ENCODE data around the gene ACTR3C.
A peak's percentile ranks its signal among the peaks of the same experiment; 100 is the strongest.
"Not testable (repeated sequence)": the region's sequence is repeated elsewhere in the genome, so short reads cannot be mapped to it uniquely, and the experiment has no call there.

Gene ACTR3C

GRCh38 chr7:150285849-150286754, 37.2 kb downstream of the ACTR3C start:
- POLR2A ChIA-PET; H3K4me3 ChIP-seq (ENCODE audit: low read depth, low read length); DNase-seq (ENCODE audit: low read depth, low spot score): not testable (repeated sequence)
- peak; percentile 30 for TF ChIP-seq CTCF (IDR thresholded peaks at IDR 0.05; ENCODE audit: insufficient read depth, low read length, missing control alignments)
- CTCF ChIA-PET, result interaction anchor here (1.1 kb wide), 1 partner anchor 136 kb away, joined by 4 read pairs; no protein-coding TSS in a partner anchor

- DNase-seq (ENCODE audit: low read depth, low spot score); POLR2A ChIA-PET: not testable (repeated sequence)
These were observed 39.7 kb downstream of the ACTR3C start for GRCh38 chr7:150283608-150284007.

GRCh38 chr7:150283111-150283510, 40.2 kb downstream of the ACTR3C start:
- DNase-seq (ENCODE audit: low read depth, low spot score); H3K4me3 ChIP-seq (ENCODE audit: low read depth, low read length); CTCF ChIA-PET; POLR2A ChIA-PET: not testable (repeated sequence)

More at GRCh38 chr7:150283608-150284007, 39.7 kb downstream of the ACTR3C start:
- CTCF ChIA-PET; H3K4me3 ChIP-seq (ENCODE audit: low read depth, low read length): not testable (repeated sequence)

GRCh38 chr7:150281681-150282403, 41.5 kb downstream of the ACTR3C start:
- DNase-seq (ENCODE audit: low read depth, low spot score); POLR2A ChIA-PET; CTCF ChIA-PET; H3K4me3 ChIP-seq (ENCODE audit: low read depth, low read length): not testable (repeated sequence)

GRCh38 chr7:150278383-150278782, 45.0 kb downstream of the ACTR3C start:
- POLR2A ChIA-PET; DNase-seq (ENCODE audit: low read depth, low spot score); H3K4me3 ChIP-seq (ENCODE audit: low read depth, low read length); CTCF ChIA-PET: not testable (repeated sequence)

GRCh38 chr7:150276132-150276695, 47.1 kb downstream of the ACTR3C start:
- DNase-seq (ENCODE audit: low read depth, low spot score); H3K4me3 ChIP-seq (ENCODE audit: low read depth, low read length); CTCF ChIA-PET; POLR2A ChIA-PET: not testable (repeated sequence)
- TF ChIP-seq CTCF (IDR thresholded peaks at IDR 0.05; ENCODE audit: insufficient read depth, low read length, missing control alignments), result peak; percentile 47

GRCh38 chr7:150271898-150272297, 51.4 kb downstream of the ACTR3C start:
- CTCF ChIA-PET; POLR2A ChIA-PET; H3K4me3 ChIP-seq (ENCODE audit: low read depth, low read length); DNase-seq (ENCODE audit: low read depth, low spot score): not testable (repeated sequence)

- H3K4me3 ChIP-seq (ENCODE audit: low read depth, low read length); POLR2A ChIA-PET; DNase-seq (ENCODE audit: low read depth, low spot score); CTCF ChIA-PET: not testable (repeated sequence)
These were observed 53.1 kb downstream of the ACTR3C start for GRCh38 chr7:150270101-150270824.

- DNase-seq (ENCODE audit: low read depth, low spot score); H3K4me3 ChIP-seq (ENCODE audit: low read depth, low read length); POLR2A ChIA-PET; CTCF ChIA-PET: not testable (repeated sequence)
These were observed 54.5 kb downstream of the ACTR3C start for GRCh38 chr7:150268798-150269197.

GRCh38 chr7:150268287-150268686, 55.1 kb downstream of the ACTR3C start:
- CTCF ChIA-PET, result not testable (repeated sequence)

GRCh38 chr7:150266953-150267665, 56.2 kb downstream of the ACTR3C start:
- CTCF ChIA-PET; DNase-seq (ENCODE audit: low read depth, low spot score); H3K4me3 ChIP-seq (ENCODE audit: low read depth, low read length); POLR2A ChIA-PET: not testable (repeated sequence)

More at GRCh38 chr7:150268287-150268686, 55.1 kb downstream of the ACTR3C start:
- POLR2A ChIA-PET; H3K4me3 ChIP-seq (ENCODE audit: low read depth, low read length); DNase-seq (ENCODE audit: low read depth, low spot score): not testable (repeated sequence)

GRCh38 chr7:150262656-150263055, 60.7 kb downstream of the ACTR3C start:
- H3K4me3 ChIP-seq (ENCODE audit: low read depth, low read length); DNase-seq (ENCODE audit: low read depth, low spot score); CTCF ChIA-PET; POLR2A ChIA-PET: not testable (repeated sequence)

GRCh38 chr7:150247745-150248144, 75.6 kb downstream of the ACTR3C start:
- H3K4me3 ChIP-seq (ENCODE audit: low read depth, low read length); CTCF ChIA-PET; DNase-seq (ENCODE audit: low read depth, low spot score); POLR2A ChIA-PET: not testable (repeated sequence)
